Brain pericyte (primary cell): ENCODE results near the gene ARHGAP24.

Source experiments
- DNase-seq: peaks from one replicate; pipeline ENCODE4 v3.0.0-alpha.2; 2012; ENCODE audit warnings: low read depth, low spot score

ARHGAP24 gene

GRCh38 chr4:85474818-85475630, at the start of gene ARHGAP24:
Gene ARHGAP24, plus strand, starts transcription at chr4:85475150.
- DNase-seq = peak; percentile 77

DNA sequence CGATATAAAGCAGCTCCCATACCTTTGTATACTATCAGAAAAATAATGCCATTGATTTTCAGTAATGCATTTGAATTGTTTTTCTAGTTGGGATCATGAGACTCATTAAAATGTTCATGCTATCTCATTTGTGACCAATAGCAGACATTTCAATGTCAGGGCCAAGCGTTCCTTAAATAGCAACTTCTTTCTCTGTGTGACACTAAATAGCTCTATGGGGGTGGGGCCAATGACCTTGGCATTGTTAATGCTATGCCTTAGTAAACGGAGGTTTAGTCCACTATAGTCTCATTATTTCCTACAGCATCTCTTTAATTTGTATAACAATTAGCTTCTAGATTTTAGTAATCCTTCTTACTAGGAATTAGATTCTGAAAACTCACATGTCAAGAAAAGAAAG, 48.6 kb upstream of the ARHGAP24 start:
- no peak for DNase-seq

GRCh38 chr4:85427123-85427522, 47.8 kb upstream of the ARHGAP24 start:
- no peak for DNase-seq

GRCh38 chr4:85430226-85430625, 44.7 kb upstream of the ARHGAP24 start:
- DNase-seq = no peak

DNA sequence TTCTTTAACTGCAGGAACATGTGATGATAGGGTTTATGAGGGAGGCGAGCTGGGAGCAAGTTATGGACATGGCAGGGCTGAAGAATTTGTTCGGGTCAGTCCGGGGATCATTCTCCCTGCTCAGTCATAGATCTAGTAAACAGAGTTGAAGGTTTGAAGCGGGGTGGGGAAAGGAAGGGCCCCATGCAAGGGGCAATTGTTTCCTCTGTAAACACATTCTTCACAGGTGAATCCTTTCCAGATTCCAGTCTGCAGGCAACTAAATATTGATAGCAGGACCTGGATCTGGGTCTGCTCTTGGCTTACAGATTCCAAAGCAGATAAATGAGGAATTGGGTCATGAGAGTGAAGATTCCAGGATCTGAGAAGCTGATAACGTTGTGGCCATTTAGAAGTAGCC, 44.3 kb upstream of the ARHGAP24 start:
- no peak for DNase-seq

GRCh38 chr4:85431156-85431555, 43.8 kb upstream of the ARHGAP24 start:
- DNase-seq = no peak

DNA sequence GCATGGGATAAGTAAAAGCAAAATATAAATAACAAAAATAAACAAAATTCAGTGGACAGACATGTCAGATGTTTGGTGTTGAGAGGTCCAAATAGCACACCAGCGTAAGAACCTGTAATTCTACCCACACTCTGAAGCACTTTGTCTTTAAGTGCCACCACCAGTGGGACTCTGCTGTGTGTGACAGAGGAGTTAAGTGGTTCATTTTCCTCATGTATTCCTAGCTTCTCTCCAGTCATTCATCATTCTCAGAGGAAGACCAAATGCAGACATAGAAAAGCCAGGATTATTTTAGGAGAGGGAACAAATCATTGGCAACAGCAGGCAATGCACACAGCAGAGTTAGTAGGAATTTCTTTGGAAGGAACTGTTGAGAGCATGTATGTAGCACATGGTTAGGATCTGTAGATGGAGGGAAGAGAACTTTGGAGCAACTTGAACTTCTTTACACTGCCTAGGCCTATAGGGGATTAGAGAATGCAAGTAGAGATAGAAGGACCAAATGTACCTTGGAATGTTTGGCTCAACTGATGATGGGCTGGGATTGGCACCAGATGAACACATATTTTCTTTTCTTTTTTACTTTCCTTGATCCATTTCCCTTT, 43.0 kb upstream of the ARHGAP24 start:
- no peak for DNase-seq

DNA sequence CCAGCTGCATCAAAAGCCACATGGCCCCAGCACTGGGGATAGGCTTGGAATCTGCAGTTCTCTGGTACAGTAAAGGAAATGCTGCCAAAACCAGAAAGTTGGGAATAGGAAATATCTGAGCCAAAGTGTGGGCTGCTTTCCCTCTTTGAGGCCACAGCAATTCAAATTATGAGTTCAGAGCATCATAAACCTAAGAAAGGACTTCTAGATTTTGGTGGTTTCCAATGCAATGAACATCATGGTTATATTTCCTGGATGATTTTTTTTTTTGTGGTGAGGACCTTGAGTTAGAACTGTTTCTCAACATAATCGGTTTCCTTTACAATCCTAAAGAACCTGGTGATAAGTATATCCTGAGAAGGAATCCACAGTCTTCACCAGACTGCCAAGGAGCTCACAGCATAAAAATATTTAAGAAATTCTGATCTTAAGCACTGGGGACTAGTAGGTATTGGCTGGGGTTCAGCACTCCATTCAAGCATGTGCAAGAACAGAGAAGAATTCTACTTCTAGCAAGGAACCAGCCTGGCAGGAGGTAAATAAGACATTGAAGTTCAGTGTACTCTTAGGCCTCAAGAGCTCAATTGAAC, 29.8 kb upstream of the ARHGAP24 start:
- no peak for DNase-seq

DNA sequence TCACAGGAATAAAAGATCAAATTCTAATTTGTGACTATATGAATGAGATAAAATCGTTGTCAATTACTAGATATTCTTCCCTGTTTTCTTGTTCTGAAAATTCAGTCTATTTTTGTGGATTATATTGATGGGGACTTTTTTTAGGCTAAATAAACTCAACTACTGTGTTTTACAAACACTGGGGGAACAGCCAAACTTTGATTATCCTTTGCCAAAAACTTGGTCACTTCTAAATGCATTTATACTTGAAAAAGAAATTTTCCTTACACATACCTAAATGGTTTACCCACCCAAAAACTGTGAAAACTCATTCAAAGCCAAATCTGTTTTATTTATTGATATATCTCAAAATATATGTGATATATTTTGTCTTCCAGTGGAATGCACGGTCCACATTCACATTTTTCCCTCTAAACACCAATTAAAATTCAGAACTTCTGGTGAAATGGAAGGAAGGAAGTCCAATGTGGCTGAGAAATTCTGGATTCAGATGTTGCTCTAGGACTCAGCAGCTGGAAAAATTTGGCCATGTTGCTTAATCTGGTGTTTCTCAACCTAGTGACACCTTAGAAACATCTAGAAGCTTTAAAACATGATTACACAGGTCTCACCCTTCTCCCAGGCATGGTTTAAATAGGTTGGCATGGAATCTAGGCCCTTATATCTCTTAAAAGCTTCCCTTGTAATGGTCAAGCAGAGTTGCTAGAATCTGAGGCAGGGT, 28.6 kb upstream of the ARHGAP24 start:
- no peak for DNase-seq

DNA sequence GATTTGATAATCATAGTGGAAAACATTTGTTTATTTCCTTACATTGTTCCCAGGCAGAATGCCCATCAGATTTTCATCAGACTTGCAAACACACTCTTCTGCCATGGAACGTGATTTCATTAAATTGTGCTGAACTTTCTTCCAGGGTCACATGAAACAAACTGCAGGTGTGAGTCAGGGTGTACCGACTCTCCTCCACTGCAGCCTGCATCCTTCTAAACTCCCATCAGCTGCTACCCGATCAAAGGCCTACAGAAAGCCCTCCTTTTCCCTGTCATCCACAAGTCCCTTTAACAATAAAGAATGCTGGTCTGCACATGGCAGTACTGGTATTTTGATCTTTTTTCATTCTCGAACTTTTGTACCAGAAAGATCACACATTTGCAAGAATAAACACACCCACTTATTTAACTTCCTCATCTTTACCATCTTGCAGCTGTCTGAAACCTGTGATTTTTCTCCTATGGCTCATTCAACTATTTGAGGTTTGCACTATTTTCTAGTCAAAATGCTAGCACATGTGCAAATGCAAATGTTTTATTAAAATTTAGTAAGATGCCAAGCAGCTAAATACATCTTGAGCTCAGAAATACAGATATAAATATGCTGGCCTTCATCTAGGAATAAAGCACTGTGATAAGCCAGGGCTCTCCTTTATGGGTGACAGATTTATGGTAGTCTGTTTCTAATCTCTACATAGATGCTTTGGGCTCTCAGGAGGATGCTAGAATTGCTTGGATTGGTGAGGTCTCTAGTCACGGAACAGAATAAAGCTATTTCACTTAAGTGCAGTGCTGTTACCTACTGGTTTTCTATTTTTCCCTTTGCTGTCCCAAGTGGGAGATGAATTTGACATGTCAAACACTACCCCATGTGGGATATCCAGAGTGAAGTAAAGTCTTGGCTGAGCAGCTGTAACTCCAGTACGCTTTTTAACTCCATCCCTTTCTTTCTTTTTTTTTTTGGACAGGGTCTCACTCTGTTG, 25.8 kb upstream of the ARHGAP24 start:
- no peak for DNase-seq

DNA sequence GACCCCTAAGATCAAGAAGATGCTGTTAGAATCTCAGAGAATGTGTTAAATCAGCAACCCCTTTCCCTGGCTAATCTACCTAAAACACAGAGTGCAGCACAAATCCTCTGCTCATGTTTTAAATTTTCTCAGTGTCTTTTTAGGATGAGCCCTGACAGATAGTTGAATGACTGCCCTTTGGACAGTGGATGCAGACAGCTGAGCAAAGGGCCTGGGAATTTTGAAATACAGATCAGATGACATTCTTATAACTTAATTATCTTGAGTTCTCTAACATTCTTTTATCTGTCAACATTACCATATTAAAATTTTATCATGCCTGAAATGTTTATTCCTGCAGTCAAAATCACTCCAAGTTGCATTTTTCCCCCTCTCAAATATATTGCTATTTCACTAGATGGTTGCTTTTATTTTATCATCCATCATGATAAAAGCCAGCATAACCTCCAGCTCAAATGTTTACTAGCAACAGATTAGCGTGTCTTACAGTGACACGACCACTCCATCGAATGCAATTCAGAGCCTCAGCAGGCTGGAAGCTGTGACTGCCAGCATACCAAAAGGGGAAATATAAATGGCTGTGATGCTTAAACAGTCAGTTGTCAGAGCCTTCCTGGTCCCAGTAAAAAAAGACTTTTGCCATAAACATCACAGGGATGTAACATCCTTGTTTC, 22.8 kb upstream of the ARHGAP24 start:
- DNase-seq = no peak

GRCh38 chr4:85455942-85456341, 19.0 kb upstream of the ARHGAP24 start:
- no peak for DNase-seq

DNA sequence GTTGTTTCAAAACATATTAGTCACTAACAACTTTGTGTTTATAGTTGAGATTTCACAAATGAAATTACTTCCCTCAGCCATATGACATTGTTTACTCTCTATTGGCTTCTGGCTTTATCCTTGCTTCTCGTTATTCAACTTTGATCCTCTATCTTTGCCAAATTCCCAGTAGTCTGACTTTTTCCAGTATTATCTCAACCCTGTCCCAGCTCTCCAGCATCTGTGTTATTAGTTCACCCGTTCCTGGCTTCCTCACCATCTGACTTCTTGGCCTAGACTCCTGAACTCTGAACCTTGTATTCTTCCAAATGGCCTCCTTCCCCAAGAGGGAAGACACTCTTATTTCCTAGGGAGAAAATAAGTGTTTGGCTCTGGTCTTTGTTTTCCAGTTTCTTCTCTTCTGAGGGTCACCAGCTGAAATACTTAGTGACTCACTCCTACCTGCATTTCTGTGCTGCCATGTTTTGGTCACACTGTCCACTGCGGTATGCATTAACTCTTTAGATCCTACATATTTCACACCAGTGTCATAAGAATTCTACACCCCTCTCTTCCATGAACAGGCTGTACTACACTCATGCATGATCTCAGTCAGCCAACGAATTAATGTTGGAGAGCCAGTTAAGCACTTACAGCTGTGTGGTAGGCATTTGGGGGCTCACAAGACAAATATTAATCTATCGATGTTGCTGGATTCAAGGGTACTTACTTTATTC, 17.0 kb upstream of the ARHGAP24 start:
- DNase-seq = no peak

GRCh38 chr4:85459736-85460135, 15.2 kb upstream of the ARHGAP24 start:
- no peak for DNase-seq

- no peak for DNase-seq
Measured at GRCh38 chr4:85474356-85474755, 594 bp upstream of the ARHGAP24 start.

GRCh38 chr4:85475631-85476233, 782 bp downstream of the ARHGAP24 start:
- DNase-seq = no peak

DNA sequence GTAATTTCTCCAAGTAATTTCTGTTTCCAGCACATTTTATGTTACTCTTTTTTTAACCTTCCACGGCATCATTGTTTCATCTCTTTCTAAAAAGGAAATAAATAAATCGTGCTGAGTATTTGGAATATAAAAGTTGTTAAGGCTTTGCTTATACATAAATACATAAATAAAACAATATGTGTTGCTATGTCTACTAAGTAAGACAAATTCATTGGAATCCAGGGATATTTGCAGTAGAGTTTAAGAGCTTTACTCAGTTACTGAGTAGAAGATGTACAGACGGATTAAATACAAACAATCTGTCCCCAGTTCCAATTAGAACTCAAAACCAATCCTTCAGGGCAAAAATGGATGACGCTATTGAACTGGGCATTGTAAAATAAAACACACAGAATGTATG, 1.4 kb downstream of the ARHGAP24 start:
- no peak for DNase-seq

- DNase-seq = no peak
Measured at GRCh38 chr4:85477534-85477933, 2.6 kb downstream of the ARHGAP24 start.

- no peak for DNase-seq
Measured at GRCh38 chr4:85478576-85478975, 3.6 kb downstream of the ARHGAP24 start.
